Mucosa of descending colon (tissue), 3 donors: ENCODE measurements around the gene LYPLAL1. TPM values are rescaled to one million over a fixed set of nuclear protein-coding genes. Genes with fewer than 3 reads are reported as not detected.
A peak's percentile ranks its signal among the peaks of the same experiment; 100 is the strongest.

Experiments
- ATAC-seq: fragments of 200-7000 bp; cut with Tn5 transposase; one replicate; pipeline ENCODE4 v1.9.1; 2020; ENCODE audit warnings: mild to moderate bottlenecking, moderate library complexity
- DNase-seq, 3 donors: peaks; one replicate each; pipeline ENCODE4 v3.0.0-alpha.2; 2020
- H3K36me3 ChIP-seq: fragments of 200-600 bp; one replicate; pipeline ENCODE4 v1.8.0; 2021; ENCODE audit warnings: low read depth, mild to moderate bottlenecking
- H3K4me1 ChIP-seq: fragments of 200-600 bp; one replicate; pipeline ENCODE4 v1.8.0; 2021; ENCODE audit warnings: low read depth, mild to moderate bottlenecking
- H3K4me3 ChIP-seq: fragments of 200-600 bp; one replicate; pipeline ENCODE4 v1.8.0; 2021; ENCODE audit warnings: mild to moderate bottlenecking
- H3K9me3 ChIP-seq: fragments of 200-600 bp; one replicate; pipeline ENCODE4 v1.8.0; 2021; ENCODE audit warnings: mild to moderate bottlenecking
- intact Hi-C, 2 donors: fragments of 100-400 bp; cut with DNase I in 1 of 2; cut with micrococcal nuclease in 1 of 2; formaldehyde crosslinking; loops; one replicate each; pipeline versions ENCODE4 v1.11.0 to v1.11.1; 2022; cut with DNase I, micrococcal nuclease
- long read RNA-seq, 2 donors: library from polyadenylated mRNA; unstranded; transcript quantifications; one replicate each; pipeline ENCODE4 v2.0.0, GENCODE V29; 2019 to 2021
- total RNA-seq, 3 donors: library from RNA; stranded (reverse); fragmentation: NEBNext Ultra II Directional in 2 of 3; extraction: Animal tissue kit (Norgen Biotek cat#: 25700) in 2 of 3; gene quantifications; one replicate each; pipeline versions ENCODE4 v1.2.1 to v1.2.4, GENCODE V29; 2021 to 2023
- TF ChIP-seq, protein P1 (sequence below): fragments of 200-600 bp; IDR thresholded peaks from one replicate; pipeline ENCODE4 v1.8.0; 2022; ENCODE audit warnings: antibody characterized with exemption, mild to moderate bottlenecking
- donor health status: DM: no; HTN: no; CAD: no; lungs with moderate emphysema.
- donor health status: DM: no; HTN: no; CAD: no.
- donor health status: DM: no; HTN: yes; CAD: no.

Gene LYPLAL1
- total RNA-seq: 10 to 100 TPM; 14.3 to 34.2 (median 21.9) TPM
- long read RNA-seq, donor 1, transcript LYPLAL1-202 (5 exons, 1,898 nt): major isoform, 11 of 14 reads
- long read RNA-seq, donor 1, partial matches to known transcripts: 0 of 14 reads
- long read RNA-seq, donor 1, other reads (novel, unspliced or antisense): 1 of 14 reads
- long read RNA-seq, donor 2, transcript LYPLAL1-202 (5 exons, 1,898 nt): major isoform, 8 of 11 reads
- long read RNA-seq, donor 2, partial matches to known transcripts: 0 of 11 reads
- long read RNA-seq, donor 2, other reads (novel, unspliced or antisense): 1 of 11 reads

DNA sequence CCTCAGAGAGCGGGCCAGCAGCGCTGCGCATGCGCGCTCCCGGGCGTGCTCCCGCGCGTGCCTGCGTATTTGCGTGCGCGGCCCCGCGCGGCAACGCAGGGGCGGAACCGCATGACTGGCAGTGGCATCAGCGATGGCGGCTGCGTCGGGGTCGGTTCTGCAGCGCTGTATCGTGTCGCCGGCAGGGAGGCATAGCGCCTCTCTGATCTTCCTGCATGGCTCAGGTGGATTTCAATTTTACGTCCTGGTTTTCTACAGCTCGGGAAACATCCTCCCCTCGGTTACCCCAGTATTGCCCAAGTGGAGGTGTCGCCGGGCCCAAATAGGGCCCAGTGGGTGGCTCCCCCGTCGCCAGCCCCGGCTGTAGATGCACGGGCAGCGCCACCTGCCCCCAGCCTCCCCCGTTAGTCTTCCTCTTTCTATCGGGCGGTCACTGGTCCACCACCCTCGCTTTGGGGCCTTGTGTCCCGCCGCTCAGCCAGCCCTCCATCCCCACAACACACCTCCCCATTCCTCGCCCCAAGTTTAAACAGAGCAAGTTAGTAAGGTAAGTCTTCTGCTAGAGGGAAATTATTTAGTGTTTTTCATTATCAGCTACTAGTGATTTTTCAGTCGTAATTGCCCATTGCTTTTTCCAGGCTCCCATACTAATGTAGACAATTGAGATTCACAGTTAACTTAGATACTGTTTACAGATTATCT, at the start of gene LYPLAL1:
TSS of gene LYPLAL1 (plus strand) at position 121 of the 702 bp plus-strand sequence. CDS start at position 134, 13 bp downstream.
- peak; percentile 90 to 92 (median 92) for DNase-seq
- H3K36me3 ChIP-seq: no peaks in the 10 kb centered on the region
- H3K9me3 ChIP-seq: no peaks in the 10 kb centered on the region
- H3K4me3 ChIP-seq: peak within 1 kb of the TSS; percentile 50
- H3K4me1 ChIP-seq: peaks cover 19% of the 10 kb centered on the region
- TF ChIP-seq, protein P1, sequence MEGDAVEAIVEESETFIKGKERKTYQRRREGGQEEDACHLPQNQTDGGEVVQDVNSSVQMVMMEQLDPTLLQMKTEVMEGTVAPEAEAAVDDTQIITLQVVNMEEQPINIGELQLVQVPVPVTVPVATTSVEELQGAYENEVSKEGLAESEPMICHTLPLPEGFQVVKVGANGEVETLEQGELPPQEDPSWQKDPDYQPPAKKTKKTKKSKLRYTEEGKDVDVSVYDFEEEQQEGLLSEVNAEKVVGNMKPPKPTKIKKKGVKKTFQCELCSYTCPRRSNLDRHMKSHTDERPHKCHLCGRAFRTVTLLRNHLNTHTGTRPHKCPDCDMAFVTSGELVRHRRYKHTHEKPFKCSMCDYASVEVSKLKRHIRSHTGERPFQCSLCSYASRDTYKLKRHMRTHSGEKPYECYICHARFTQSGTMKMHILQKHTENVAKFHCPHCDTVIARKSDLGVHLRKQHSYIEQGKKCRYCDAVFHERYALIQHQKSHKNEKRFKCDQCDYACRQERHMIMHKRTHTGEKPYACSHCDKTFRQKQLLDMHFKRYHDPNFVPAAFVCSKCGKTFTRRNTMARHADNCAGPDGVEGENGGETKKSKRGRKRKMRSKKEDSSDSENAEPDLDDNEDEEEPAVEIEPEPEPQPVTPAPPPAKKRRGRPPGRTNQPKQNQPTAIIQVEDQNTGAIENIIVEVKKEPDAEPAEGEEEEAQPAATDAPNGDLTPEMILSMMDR: peak; percentile 8
- intact Hi-C loops: no loop called here
- ATAC-seq: peak; percentile 99

DNA sequence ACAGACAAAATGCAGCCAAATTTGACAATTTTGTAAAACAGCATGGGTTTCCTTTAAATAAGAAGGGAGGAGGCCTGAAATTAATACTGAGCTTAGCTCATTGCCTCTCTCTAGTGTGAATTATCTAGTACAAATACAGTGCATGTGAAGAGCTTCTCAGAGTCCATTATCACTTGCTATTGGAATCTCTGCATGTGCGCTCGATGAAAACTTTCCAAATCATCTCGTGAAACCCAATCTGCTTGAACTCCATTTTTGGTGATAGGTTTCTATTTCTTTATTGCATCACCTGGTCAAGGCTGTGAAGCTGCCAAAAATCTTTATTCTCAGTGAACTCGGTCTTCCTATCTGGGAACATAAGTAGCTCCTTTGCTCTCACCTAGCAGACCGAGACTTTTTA, 49.5 kb upstream of the LYPLAL1 start:
- intact Hi-C loops: no loop called here
- DNase-seq (no peak), ATAC-seq (no peak)
- no peaks in the 10 kb centered on the region for H3K9me3 ChIP-seq
- TF ChIP-seq, protein P1: no peak
- no peaks in the 10 kb centered on the region for H3K36me3 ChIP-seq
- H3K4me3 ChIP-seq: no peak overlapping the region
- H3K4me1 ChIP-seq: no peaks in the 10 kb centered on the region

DNA sequence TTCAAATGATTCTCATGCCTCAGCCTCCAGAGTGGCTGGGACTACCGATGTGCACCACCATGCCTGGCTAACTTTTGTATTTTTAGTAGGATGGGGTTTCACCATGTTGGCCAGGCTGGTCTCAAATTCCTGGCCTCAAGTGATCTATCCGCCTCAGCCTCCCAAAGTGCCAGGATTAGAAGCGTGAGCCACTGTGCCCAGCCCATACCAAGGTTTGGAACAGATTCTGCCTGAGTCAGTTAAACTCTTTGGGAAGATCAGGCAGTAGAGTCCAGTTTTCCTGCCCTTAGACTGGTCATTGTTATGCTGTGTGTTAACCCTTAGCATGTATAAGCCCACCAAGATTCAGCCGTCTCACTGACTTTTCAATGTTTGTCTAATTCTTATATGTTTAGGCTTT, 48.3 kb upstream of the LYPLAL1 start:
- Histone ChIP-seq H3K4me3 (no peak overlapping the region), H3K9me3 (no peaks in the 10 kb centered on the region), H3K4me1 (no peaks in the 10 kb centered on the region), H3K36me3 (no peaks in the 10 kb centered on the region)
- ATAC-seq: no peak
- intact Hi-C loops: no loop called here
- TF ChIP-seq, protein P1: no peak
- DNase-seq: no peak

DNA sequence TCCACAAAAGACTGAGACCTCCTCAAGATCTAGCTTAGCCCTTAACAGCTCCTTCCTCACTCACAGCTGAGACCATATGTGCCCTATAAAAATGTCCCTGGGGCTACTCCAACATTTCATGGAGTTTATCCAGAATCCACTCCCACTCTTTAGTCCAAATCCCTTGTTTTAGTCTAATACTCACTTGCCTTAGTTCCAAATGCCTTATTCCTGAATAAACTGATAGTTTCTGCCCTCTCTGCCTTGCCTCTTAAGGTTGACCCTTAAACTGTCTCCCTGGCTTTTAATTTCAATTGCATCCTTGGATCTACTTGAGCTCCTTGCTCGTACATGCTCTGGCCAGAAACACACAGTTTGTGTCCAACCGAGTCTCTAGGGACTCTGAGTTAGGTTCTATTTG, 47.3 kb upstream of the LYPLAL1 start:
- TF ChIP-seq, protein P1: no peak
- peak; percentile 26 for ATAC-seq

DNA sequence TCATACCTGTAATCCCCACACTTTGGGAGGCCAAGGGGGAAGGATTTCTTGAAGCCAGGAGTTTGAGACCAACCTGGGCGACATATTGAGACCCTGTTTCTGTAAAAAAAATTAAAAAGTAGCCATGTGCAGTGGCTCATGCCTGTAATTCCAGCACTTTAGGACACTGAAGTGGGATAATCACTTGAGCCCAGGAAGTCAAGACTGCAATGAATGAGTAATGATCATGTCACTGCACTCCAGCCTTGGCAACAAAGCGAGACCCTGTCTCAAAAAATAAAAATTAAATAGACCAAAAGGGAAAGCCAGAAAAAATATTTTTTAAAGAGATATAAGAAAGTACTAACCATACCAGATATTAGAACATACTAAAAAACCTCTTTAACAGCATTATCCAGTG, 44.7 kb upstream of the LYPLAL1 start:
- no peak for DNase-seq
- no peak overlapping the region for H3K4me3 ChIP-seq
- H3K36me3 ChIP-seq: no peaks in the 10 kb centered on the region
- ATAC-seq: no peak
- TF ChIP-seq, protein P1: no peak
- no peaks in the 10 kb centered on the region for H3K4me1 ChIP-seq
- intact Hi-C loops: no loop called here
- no peaks in the 10 kb centered on the region for H3K9me3 ChIP-seq

More for the DNA sequence above, 47.3 kb upstream of the LYPLAL1 start:
- no peak for DNase-seq
- Histone ChIP-seq H3K4me1 (no peaks in the 10 kb centered on the region), H3K36me3 (no peaks in the 10 kb centered on the region), H3K4me3 (no peak overlapping the region), H3K9me3 (no peaks in the 10 kb centered on the region)
- intact Hi-C loops: no loop called here
